Gastrocnemius medialis (tissue), 4 donors: ENCODE data around the gene GDPD5. TPM values are rescaled to one million over a fixed set of nuclear protein-coding genes. Genes with fewer than 3 reads are reported as not detected.
A peak's percentile ranks its signal among the peaks of the same experiment; 100 is the strongest.

ENCODE experiments used
- ATAC-seq, 2 donors: fragments of 150-250 bp; one replicate each; pipeline ENCODE4 v1.9.1; 2016
- DNase-seq, 2 donors: peaks; one replicate each; pipeline ENCODE4 v3.0.0-alpha.2; 2019
- H3K27ac ChIP-seq, 4 donors: fragments of 200-600 bp; sonication (generic); 1 replicate in 1 of 4; 2 replicates in 3 of 4; pipeline ENCODE4 v1.5.1; 2016 to 2018; ENCODE audit warnings: mild to moderate bottlenecking in 2 of 4, moderate library complexity in 1 of 4
- H3K27me3 ChIP-seq, 3 donors: fragments of 200-600 bp; sonication (generic) in 2 of 3; 1 replicate in 1 of 3; 2 replicates in 2 of 3; pipeline versions ENCODE4 v1.5.1 to v1.6.0; 2016 to 2019; ENCODE audit warnings: mild to moderate bottlenecking in 1 of 3, moderate library complexity in 1 of 3
- H3K36me3 ChIP-seq, 2 donors: fragments of 200-600 bp; sonication (generic) in 1 of 2; one replicate each; pipeline ENCODE4 v1.5.1; 2017 to 2018
- H3K4me1 ChIP-seq, 2 donors: fragments of 200-600 bp; sonication (generic) in 1 of 2; one replicate each; pipeline ENCODE4 v1.5.1; 2016 to 2017; ENCODE audit warnings: mild to moderate bottlenecking in 2 of 2
- H3K4me3 ChIP-seq, 4 donors: fragments of 200-600 bp; sonication (generic) in 3 of 4; 1 replicate in 1 of 4; 2 replicates in 3 of 4; pipeline ENCODE4 v1.5.1; 2016 to 2019; ENCODE audit warnings: mild to moderate bottlenecking in 2 of 4
- H3K9me3 ChIP-seq, 3 donors: fragments of 200-600 bp; sonication (generic) in 2 of 3; 1 replicate in 1 of 3; 2 replicates in 2 of 3; pipeline ENCODE4 v1.5.1; 2016 to 2019
- CTCF ChIP-seq, 5 experiments: fragments of 450-650 bp in 3 of 5; fragments of 200-600 bp in 2 of 5; sonication (generic) in 2 of 5; IDR thresholded peaks in 4 of 5; conservative IDR thresholded peaks in 1 of 5; 1 replicate in 4 of 5; 2 replicates in 1 of 5; pipeline ENCODE4 v1.5.1; 2016 to 2019; ENCODE audit warnings: antibody characterized with exemption in 5 of 5, mild to moderate bottlenecking in 3 of 5, moderate library complexity in 3 of 5
- POLR2A ChIP-seq, 2 donors: fragments of 450-650 bp; IDR thresholded peaks; one replicate each; pipeline ENCODE4 v1.6.1; 2017; ENCODE audit warnings: antibody characterized with exemption in 2 of 2, mild to moderate bottlenecking in 2 of 2, moderate library complexity in 2 of 2
- in situ Hi-C, 4 donors: fragments of 200-750 bp; cut with MboI; loops; one replicate each; pipeline versions ENCODE4 v1.15.0 to v1.8.0; 2017; ENCODE audit warnings: low sequenced_read_pairs in 4 of 4
- intact Hi-C: fragments of 100-400 bp; cut with DNase I; formaldehyde crosslinking; loops from one replicate; pipeline ENCODE4 v1.15.1; 2023; ENCODE audit warnings: low total_unique reads
- total RNA-seq, 4 donors: library from RNA; depleted of rRNA; stranded (reverse); fragments of >200 nt; gene quantifications; one replicate each; pipeline versions ENCODE4 v1.1.0 to v1.2.3, GENCODE V29; 2016

Gene GDPD5
- total RNA-seq, 4 donors from 2014 or later: 5.6 to 12.6 (median 11.2) TPM

DNA sequence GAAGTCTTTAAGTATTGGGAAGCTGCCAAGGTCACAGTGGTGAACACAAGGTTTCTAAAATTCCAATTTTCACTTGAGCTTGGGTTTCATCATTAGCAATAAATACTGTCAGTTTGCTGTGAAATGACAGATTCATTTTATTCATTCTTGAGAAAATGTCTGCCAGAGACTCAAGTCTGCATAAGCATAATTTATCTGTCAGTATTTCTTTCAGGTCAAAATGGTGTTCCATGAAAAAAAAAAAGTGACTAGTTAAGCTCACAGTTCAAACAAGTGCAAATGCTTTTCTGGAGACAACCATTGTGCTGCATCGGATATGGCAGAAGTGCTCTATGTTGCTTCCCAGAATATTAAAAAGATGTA, 8.1 kb upstream of the GDPD5 start:
- in situ Hi-C loops (loop anchor here (5.0 to 25.0 kb wide), 3 partner anchors 87 to 249 kb away; no protein-coding TSS in a partner anchor), intact Hi-C loops (no loop called here)
- Histone ChIP-seq H3K27ac (no peak overlapping the region), H3K36me3 (no peaks in the 10 kb centered on the region), H3K27me3 (no peaks in the 10 kb centered on the region), H3K9me3 (no peaks in the 10 kb centered on the region), H3K4me3 (no peak overlapping the region), H3K4me1 (no peaks in the 10 kb centered on the region)
- DNase-seq (no peak), ATAC-seq (no peak)
- TF ChIP-seq POLR2A (IDR thresholded peaks at IDR 0.05) (no peak), CTCF (IDR thresholded peaks at IDR 0.05 in 4 of 5, conservative IDR thresholded peaks at IDR 0.05 in 1 of 5) (no peak)

GRCh38 chr11:75532200-75533048, 6.7 kb upstream of the GDPD5 start:
- ATAC-seq (peak; percentile 46 to 83), DNase-seq (peak in 1 of 2 donors; percentile 64)
- Histone ChIP-seq H3K27me3 (no peaks in the 10 kb centered on the region), H3K27ac (no peak overlapping the region), H3K36me3 (no peaks in the 10 kb centered on the region), H3K4me1 (no peaks in the 10 kb centered on the region), H3K4me3 (no peak overlapping the region), H3K9me3 (no peaks in the 10 kb centered on the region)
- intact Hi-C loops: loop anchor here (1.0 kb wide), 2 partner anchors 87 to 144 kb away; no protein-coding TSS in a partner anchor
- TF ChIP-seq CTCF (IDR thresholded peaks at IDR 0.05 in 4 of 5, conservative IDR thresholded peaks at IDR 0.05 in 1 of 5) (peak; percentile 88 to 93 (median 92)), POLR2A (IDR thresholded peaks at IDR 0.05) (no peak)
- in situ Hi-C loops: loop anchor here (5.0 to 25.0 kb wide), 3 partner anchors 85 to 248 kb away; no protein-coding TSS in a partner anchor

GRCh38 chr11:75531325-75531724, 5.6 kb upstream of the GDPD5 start:
- DNase-seq (no peak), ATAC-seq (no peak)
- Histone ChIP-seq H3K4me3 (no peak overlapping the region), H3K9me3 (no peaks in the 10 kb centered on the region), H3K27ac (no peak overlapping the region), H3K27me3 (no peaks in the 10 kb centered on the region), H3K36me3 (no peaks in the 10 kb centered on the region), H3K4me1 (no peaks in the 10 kb centered on the region)
- in situ Hi-C loops: loop anchor here (5.0 to 25.0 kb wide), 3 partner anchors 84 to 247 kb away; no protein-coding TSS in a partner anchor
- no peak for TF ChIP-seq POLR2A (IDR thresholded peaks at IDR 0.05)
- no peak for TF ChIP-seq CTCF (IDR thresholded peaks at IDR 0.05 in 4 of 5, conservative IDR thresholded peaks at IDR 0.05 in 1 of 5)
- intact Hi-C loops: no loop called here

- intact Hi-C loops: no loop called here
Measured at GRCh38 chr11:75530577-75530976, 4.8 kb upstream of the GDPD5 start.

More at GRCh38 chr11:75530577-75530976, 4.8 kb upstream of the GDPD5 start:
- Histone ChIP-seq H3K4me1 (no peaks in the 10 kb centered on the region), H3K9me3 (no peaks in the 10 kb centered on the region), H3K27me3 (no peaks in the 10 kb centered on the region), H3K4me3 (no peak overlapping the region), H3K27ac (no peak overlapping the region), H3K36me3 (no peaks in the 10 kb centered on the region)
- ATAC-seq: no peak
- no peak for DNase-seq
- TF ChIP-seq CTCF (IDR thresholded peaks at IDR 0.05 in 4 of 5, conservative IDR thresholded peaks at IDR 0.05 in 1 of 5) (no peak), POLR2A (IDR thresholded peaks at IDR 0.05) (no peak)
- in situ Hi-C loops: loop anchor here (5.0 to 25.0 kb wide), 3 partner anchors 83 to 246 kb away; no protein-coding TSS in a partner anchor
